ENCODE data around the gene RGS3. TPM values are rescaled to one million over a fixed set of nuclear protein-coding genes. Genes with fewer than 3 reads are reported as not detected.
A peak's percentile ranks its signal among the peaks of the same experiment; 100 is the strongest.

The RGS3 gene
- total RNA-seq, 1 donor from 2014 or later, result 187 TPM

GRCh38 chr9:113608082-113608685 is 144.7 kb downstream of the RGS3 start:
- Histone ChIP-seq H3K4me1 (peaks cover 47% of the 10 kb centered on the region), H3K27ac (replicated peaks) (peak overlapping the region; percentile 91), H3K4me3 (no peak overlapping the region), H3K36me3 (no peaks in the 10 kb centered on the region), H3K27me3 (ENCODE audit: low read depth) (no peaks in the 10 kb centered on the region), H3K9me3 (replicated peaks) (no peaks in the 10 kb centered on the region)
- DNase-seq, result no peak
- TF ChIP-seq CTCF (IDR thresholded peaks at IDR 0.05; ENCODE audit: borderline replicate concordance), result no peak
- intact Hi-C loops (cut with micrococcal nuclease), result no loop called here

GRCh38 chr9:113609562-113610318 is 146.2 kb downstream of the RGS3 start:
- no peaks in the 10 kb centered on the region for H3K36me3 ChIP-seq
- TF ChIP-seq CTCF (IDR thresholded peaks at IDR 0.05; ENCODE audit: borderline replicate concordance), result no peak
- peaks cover 57% of the 10 kb centered on the region for H3K4me1 ChIP-seq
- DNase-seq, result peak; percentile 87
- H3K9me3 ChIP-seq (replicated peaks), result no peaks in the 10 kb centered on the region
- peak overlapping the region; percentile 91 for H3K27ac ChIP-seq (replicated peaks)
- H3K4me3 ChIP-seq, result peak overlapping the region; percentile 28
- intact Hi-C loops (cut with micrococcal nuclease), result no loop called here
- H3K27me3 ChIP-seq (ENCODE audit: low read depth), result no peaks in the 10 kb centered on the region

GRCh38 chr9:113611461-113612215 is 148.1 kb downstream of the RGS3 start:
- Histone ChIP-seq H3K4me3 (no peak overlapping the region), H3K9me3 (replicated peaks) (no peaks in the 10 kb centered on the region), H3K27ac (replicated peaks) (peak overlapping the region; percentile 91), H3K27me3 (ENCODE audit: low read depth) (no peaks in the 10 kb centered on the region), H3K4me1 (peaks cover 76% of the 10 kb centered on the region), H3K36me3 (no peaks in the 10 kb centered on the region)
- no peak for TF ChIP-seq CTCF (IDR thresholded peaks at IDR 0.05; ENCODE audit: borderline replicate concordance)
- DNase-seq, result no peak
- intact Hi-C loops (cut with micrococcal nuclease), result no loop called here

- H3K36me3 ChIP-seq, result no peaks in the 10 kb centered on the region
- no peak for TF ChIP-seq CTCF (IDR thresholded peaks at IDR 0.05; ENCODE audit: borderline replicate concordance)
- no peak for DNase-seq
- intact Hi-C loops (cut with micrococcal nuclease), result no loop called here
- H3K4me3 ChIP-seq, result no peak overlapping the region
- H3K27ac ChIP-seq (replicated peaks), result peak overlapping the region; percentile 21
- peaks cover 83% of the 10 kb centered on the region for H3K4me1 ChIP-seq
- no peaks in the 10 kb centered on the region for H3K9me3 ChIP-seq (replicated peaks)
- no peaks in the 10 kb centered on the region for H3K27me3 ChIP-seq (ENCODE audit: low read depth)
Observed at GRCh38 chr9:113612216-113612747, 148.8 kb downstream of the RGS3 start.

GRCh38 chr9:113612828-113613227 is 149.3 kb downstream of the RGS3 start:
- no peak for DNase-seq
- Histone ChIP-seq H3K4me3 (no peak overlapping the region), H3K36me3 (no peaks in the 10 kb centered on the region), H3K27me3 (ENCODE audit: low read depth) (no peaks in the 10 kb centered on the region), H3K27ac (replicated peaks) (peak overlapping the region; percentile 21), H3K4me1 (peaks cover 86% of the 10 kb centered on the region), H3K9me3 (replicated peaks) (no peaks in the 10 kb centered on the region)
- intact Hi-C loops (cut with micrococcal nuclease), result no loop called here
- TF ChIP-seq CTCF (IDR thresholded peaks at IDR 0.05; ENCODE audit: borderline replicate concordance), result no peak

Measured in left ventricle myocardium inferior (tissue), 1 donor.